Astrocyte (in vitro differentiated cells and primary cell): ENCODE measurements around the gene SLC44A2.

Experiments used
- CTCF ChIP-seq: IDR thresholded peaks from 2 replicates; pipeline ENCODE4 v1.5.1; 2011; ENCODE audit warnings: low read depth, mild to moderate bottlenecking, inconsistent platforms, low read length, moderate library complexity; ENCODE audit not compliant: insufficient read depth
- EZH2 ChIP-seq: IDR thresholded peaks from 2 replicates; pipeline ENCODE4 v1.6.1; 2012; ENCODE audit warnings: mild to moderate bottlenecking, low read length, inconsistent platforms; ENCODE audit not compliant: insufficient read depth

- TF ChIP-seq CTCF, result no peak
- TF ChIP-seq EZH2, result no peak
Measured at GRCh38 chr19:10678813-10679212, 53.5 kb downstream of the SLC44A2 start.
